ENCODE measurements around the gene KRT76. TPM values are rescaled to one million over a fixed set of nuclear protein-coding genes. Genes with fewer than 3 reads are reported as not detected.
A peak's percentile ranks its signal among the peaks of the same experiment; 100 is the strongest.

The KRT76 gene
- total RNA-seq, 1 donor from 2014 or later, result not detected

- no peaks in the 10 kb centered on the region for H3K9me3 Mint-ChIP-seq
- H3K27me3 Mint-ChIP-seq (ENCODE audit: low read depth), result peaks cover 2% of the 10 kb centered on the region
- DNase-seq (ENCODE audit: low spot score in 2 of 2, unreplicated experiment in 2 of 2), result no peak
- TF ChIP-seq, protein P1, sequence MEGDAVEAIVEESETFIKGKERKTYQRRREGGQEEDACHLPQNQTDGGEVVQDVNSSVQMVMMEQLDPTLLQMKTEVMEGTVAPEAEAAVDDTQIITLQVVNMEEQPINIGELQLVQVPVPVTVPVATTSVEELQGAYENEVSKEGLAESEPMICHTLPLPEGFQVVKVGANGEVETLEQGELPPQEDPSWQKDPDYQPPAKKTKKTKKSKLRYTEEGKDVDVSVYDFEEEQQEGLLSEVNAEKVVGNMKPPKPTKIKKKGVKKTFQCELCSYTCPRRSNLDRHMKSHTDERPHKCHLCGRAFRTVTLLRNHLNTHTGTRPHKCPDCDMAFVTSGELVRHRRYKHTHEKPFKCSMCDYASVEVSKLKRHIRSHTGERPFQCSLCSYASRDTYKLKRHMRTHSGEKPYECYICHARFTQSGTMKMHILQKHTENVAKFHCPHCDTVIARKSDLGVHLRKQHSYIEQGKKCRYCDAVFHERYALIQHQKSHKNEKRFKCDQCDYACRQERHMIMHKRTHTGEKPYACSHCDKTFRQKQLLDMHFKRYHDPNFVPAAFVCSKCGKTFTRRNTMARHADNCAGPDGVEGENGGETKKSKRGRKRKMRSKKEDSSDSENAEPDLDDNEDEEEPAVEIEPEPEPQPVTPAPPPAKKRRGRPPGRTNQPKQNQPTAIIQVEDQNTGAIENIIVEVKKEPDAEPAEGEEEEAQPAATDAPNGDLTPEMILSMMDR (IDR thresholded peaks at IDR 0.05; ENCODE audit: unreplicated experiment), result no peak
- H3K36me3 Mint-ChIP-seq, result no peaks in the 10 kb centered on the region
- H3K4me1 Mint-ChIP-seq, result peaks cover 36% of the 10 kb centered on the region
- peak overlapping the region; percentile 76 for H3K27ac Mint-ChIP-seq
- no peak overlapping the region for H3K4me3 Mint-ChIP-seq
These were observed 41.2 kb upstream of the KRT76 start for GRCh38 chr12:52818388-52818787.

- Mint-ChIP-seq H3K27ac (no peak overlapping the region), H3K4me3 (no peak overlapping the region), H3K9me3 (no peaks in the 10 kb centered on the region), H3K36me3 (no peaks in the 10 kb centered on the region), H3K27me3 (ENCODE audit: low read depth) (peaks cover 2% of the 10 kb centered on the region), H3K4me1 (peaks cover 39% of the 10 kb centered on the region)
- DNase-seq (ENCODE audit: low spot score in 2 of 2, unreplicated experiment in 2 of 2), result no peak
- TF ChIP-seq, protein P1 (IDR thresholded peaks at IDR 0.05; ENCODE audit: unreplicated experiment), result no peak
These were observed 40.6 kb upstream of the KRT76 start for GRCh38 chr12:52817699-52818238.

DNA sequence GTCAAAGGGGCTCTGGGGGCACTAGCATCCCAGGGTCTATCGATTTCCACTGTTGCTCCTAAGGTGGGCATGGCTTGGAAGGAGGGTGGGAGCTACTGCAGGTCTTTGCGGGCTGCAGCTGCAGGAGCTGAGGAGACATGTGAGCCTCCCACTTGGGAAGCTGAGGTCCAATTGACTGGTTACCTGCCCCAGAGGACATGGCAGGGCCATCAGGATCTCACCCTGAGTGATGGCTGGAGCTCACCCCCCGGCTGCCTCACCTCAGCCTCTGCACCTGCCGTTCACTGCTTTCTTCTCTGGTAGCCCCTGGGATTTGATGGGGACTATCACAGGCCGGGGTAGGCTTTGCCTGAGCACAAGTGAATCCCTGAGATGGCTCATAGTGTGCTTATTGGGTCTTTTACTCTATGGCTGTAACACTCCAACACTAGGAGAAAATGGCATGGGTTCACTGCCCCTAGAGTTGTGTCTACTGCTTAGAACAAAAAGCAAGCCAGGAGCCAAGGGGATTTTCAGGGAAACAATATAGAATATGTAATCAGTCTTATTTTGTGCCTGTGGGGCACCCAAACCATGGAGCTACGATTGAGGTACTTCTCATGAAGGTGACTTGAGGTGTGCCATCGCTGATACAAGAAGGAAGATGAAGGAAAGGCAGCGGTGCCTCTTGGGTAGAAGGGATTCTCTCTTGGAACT is 40.0 kb upstream of the KRT76 start:
- H3K4me1 Mint-ChIP-seq, result peaks cover 41% of the 10 kb centered on the region
- H3K27me3 Mint-ChIP-seq (ENCODE audit: low read depth), result peaks cover 2% of the 10 kb centered on the region
- DNase-seq (ENCODE audit: low spot score in 2 of 2, unreplicated experiment in 2 of 2), result no peak
- no peaks in the 10 kb centered on the region for H3K36me3 Mint-ChIP-seq
- H3K4me3 Mint-ChIP-seq, result no peak overlapping the region
- TF ChIP-seq, protein P1 (IDR thresholded peaks at IDR 0.05; ENCODE audit: unreplicated experiment), result no peak
- no peaks in the 10 kb centered on the region for H3K9me3 Mint-ChIP-seq
- H3K27ac Mint-ChIP-seq, result no peak overlapping the region

DNA sequence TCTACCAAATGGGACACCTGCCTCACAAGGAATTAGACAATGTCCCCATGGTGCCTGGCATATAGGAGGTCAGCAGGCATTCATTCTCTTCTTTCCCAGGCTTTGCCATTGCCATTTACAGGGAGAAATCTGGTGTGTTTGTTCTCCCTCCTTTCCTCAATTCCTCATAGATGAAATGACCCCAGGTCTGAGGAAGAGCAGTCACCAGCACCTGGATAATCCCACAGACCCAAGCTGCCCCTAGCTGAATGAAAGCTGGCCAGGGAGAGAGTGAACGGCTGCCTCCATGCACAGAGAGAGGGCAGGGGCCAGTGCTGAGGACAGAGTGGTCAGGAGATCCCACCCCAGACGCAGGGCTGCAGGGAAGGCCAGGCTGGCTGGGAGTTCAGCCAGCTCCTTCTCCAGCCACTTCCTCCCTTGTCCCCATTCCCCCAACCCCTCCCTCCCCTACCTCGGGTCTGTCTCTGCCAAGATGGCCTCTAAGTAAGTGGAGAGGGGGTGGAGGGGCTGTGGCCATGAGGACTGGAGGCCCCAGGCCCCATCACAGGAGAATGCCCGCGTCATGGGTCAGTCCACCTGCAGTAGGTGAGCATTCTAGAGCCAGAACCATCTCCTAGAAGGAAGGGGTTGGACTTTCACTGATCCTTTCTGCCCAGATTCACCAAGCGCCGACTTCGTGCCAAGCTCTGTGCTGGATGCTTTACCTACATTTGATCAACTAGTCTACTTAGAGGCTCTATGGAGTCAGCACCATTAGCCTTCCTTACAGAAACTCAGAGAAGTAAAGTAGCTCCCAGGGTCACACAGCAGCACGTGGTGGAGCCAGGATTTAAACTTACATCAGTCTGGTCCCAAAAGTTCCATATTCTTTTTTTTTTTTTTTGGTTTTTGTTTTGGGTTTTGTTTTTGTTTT is 38.8 kb upstream of the KRT76 start:
- no peak overlapping the region for H3K4me3 Mint-ChIP-seq
- H3K27me3 Mint-ChIP-seq (ENCODE audit: low read depth), result no peaks in the 10 kb centered on the region
- H3K36me3 Mint-ChIP-seq, result no peaks in the 10 kb centered on the region
- TF ChIP-seq, protein P1 (IDR thresholded peaks at IDR 0.05; ENCODE audit: unreplicated experiment), result no peak
- peaks cover 37% of the 10 kb centered on the region for H3K4me1 Mint-ChIP-seq
- no peak for DNase-seq (ENCODE audit: low spot score in 2 of 2, unreplicated experiment in 2 of 2)
- no peak overlapping the region for H3K27ac Mint-ChIP-seq
- H3K9me3 Mint-ChIP-seq, result no peaks in the 10 kb centered on the region

GRCh38 chr12:52815161-52815560 is 38.0 kb upstream of the KRT76 start:
- no peaks in the 10 kb centered on the region for H3K27me3 Mint-ChIP-seq (ENCODE audit: low read depth)
- H3K9me3 Mint-ChIP-seq, result no peaks in the 10 kb centered on the region
- H3K27ac Mint-ChIP-seq, result no peak overlapping the region
- H3K4me1 Mint-ChIP-seq, result peaks cover 31% of the 10 kb centered on the region
- TF ChIP-seq, protein P1 (IDR thresholded peaks at IDR 0.05; ENCODE audit: unreplicated experiment), result no peak
- no peak for DNase-seq (ENCODE audit: low spot score in 2 of 2, unreplicated experiment in 2 of 2)
- no peaks in the 10 kb centered on the region for H3K36me3 Mint-ChIP-seq
- no peak overlapping the region for H3K4me3 Mint-ChIP-seq
